A549 (cell line): ENCODE data around the gene SELENOM.

ENCODE experiments used
- CEBPB ChIP-seq, 2 experiments: fragments of >200 bp in 1 of 2; sonication (Bioruptor Twin) in 1 of 2; formaldehyde crosslinking in 1 of 2; IDR thresholded peaks; 2 replicates each; pipeline ENCODE4 v1.6.1; 2012 to 2016
- CHD2 ChIP-seq: fragments of 150-350 bp; IDR thresholded peaks from 2 replicates; pipeline ENCODE4 v1.6.1; 2014; ENCODE audit warnings: low read length; ENCODE audit not compliant: partially characterized antibody
- CTCF ChIP-seq: fragments of >200 bp; sonication (Bioruptor Twin); formaldehyde crosslinking; IDR thresholded peaks from 3 replicates; pipeline ENCODE4 v1.5.1; 2016
- JUNB ChIP-seq: fragments of >200 bp; sonication (Bioruptor Twin); formaldehyde crosslinking; IDR thresholded peaks from 2 replicates; pipeline ENCODE4 v1.6.1; 2016

- TF ChIP-seq CTCF (no peak), CHD2 (no peak), CEBPB (IDR thresholded peaks at IDR 0.05) (no peak), JUNB (no peak)
Observed at GRCh38 chr22:31151872-31152271, 44.5 kb upstream of the SELENOM start.
